ENCODE data around the gene GYG1. TPM values are rescaled to one million over a fixed set of nuclear protein-coding genes. Genes with fewer than 3 reads are reported as not detected.

Gene GYG1
- total RNA-seq, 4 donors from 2014 or later: 19.5 to 67.5 (median 26.0) TPM

- TF ChIP-seq CTCF (IDR thresholded peaks at IDR 0.05) (no peak), EP300 (IDR thresholded peaks at IDR 0.05) (no peak), POLR2A (IDR thresholded peaks at IDR 0.05) (no peak)
- H3K9me3 ChIP-seq: no peaks in the 10 kb centered on the region
- H3K27me3 ChIP-seq: no peaks in the 10 kb centered on the region
- DNase-seq (ENCODE audit: low spot score in 2 of 2): no peak
- H3K27ac ChIP-seq: no peak overlapping the region
- H3K4me1 ChIP-seq: peaks cover 0 to 18% (median 0%) of the 10 kb centered on the region in 4 donors
- no peak overlapping the region for H3K4me3 ChIP-seq
- 90 to 95% methylated on average over 3 of the region's 3 CpGs for WGBS, 2 donors
- H3K36me3 ChIP-seq: peaks cover 0 to 45% (median 0%) of the 10 kb centered on the region in 3 donors
Measured at GRCh38 chr3:149001727-149002126, 10.4 kb downstream of the GYG1 start.

- Histone ChIP-seq H3K27ac (peak overlapping the region in 1 of 4 donors; percentile 35), H3K4me1 (peaks cover 0 to 11% (median 0%) of the 10 kb centered on the region in 4 donors), H3K27me3 (no peaks in the 10 kb centered on the region), H3K4me3 (no peak overlapping the region), H3K36me3 (peaks cover 0 to 52% (median 0%) of the 10 kb centered on the region in 3 donors), H3K9me3 (no peaks in the 10 kb centered on the region)
- no peak for TF ChIP-seq EP300 (IDR thresholded peaks at IDR 0.05)
- TF ChIP-seq CTCF (IDR thresholded peaks at IDR 0.05): no peak
- no peak for TF ChIP-seq POLR2A (IDR thresholded peaks at IDR 0.05)
- 93 to 94% methylated on average over 6 of the region's 6 CpGs for WGBS, 2 donors
- no peak for DNase-seq (ENCODE audit: low spot score in 2 of 2)
Measured at GRCh38 chr3:149003653-149004305, 12.4 kb downstream of the GYG1 start.

GRCh38 chr3:149004622-149005021, 13.3 kb downstream of the GYG1 start:
- H3K27ac ChIP-seq: peak overlapping the region in 1 of 4 donors; percentile 42

GRCh38 chr3:149005416-149005815, 14.1 kb downstream of the GYG1 start:
- 43 to 53% methylated on average over 1 of the region's 1 CpG for WGBS, 2 donors
- H3K4me1 ChIP-seq: peaks cover 0 to 11% (median 0%) of the 10 kb centered on the region in 4 donors
- no peaks in the 10 kb centered on the region for H3K27me3 ChIP-seq
- DNase-seq (ENCODE audit: low spot score in 2 of 2): no peak
- no peaks in the 10 kb centered on the region for H3K9me3 ChIP-seq
- peak overlapping the region in 1 of 4 donors; percentile 42 for H3K27ac ChIP-seq
- H3K36me3 ChIP-seq: peaks cover 0 to 67% (median 0%) of the 10 kb centered on the region in 3 donors
- no peak for TF ChIP-seq POLR2A (IDR thresholded peaks at IDR 0.05)
- no peak for TF ChIP-seq CTCF (IDR thresholded peaks at IDR 0.05)
- TF ChIP-seq EP300 (IDR thresholded peaks at IDR 0.05): no peak
- no peak overlapping the region for H3K4me3 ChIP-seq

More at GRCh38 chr3:149004622-149005021, 13.3 kb downstream of the GYG1 start:
- no peaks in the 10 kb centered on the region for H3K9me3 ChIP-seq
- no peaks in the 10 kb centered on the region for H3K27me3 ChIP-seq
- peaks cover 0 to 59% (median 0%) of the 10 kb centered on the region in 3 donors for H3K36me3 ChIP-seq
- peaks cover 0 to 9% (median 0%) of the 10 kb centered on the region in 4 donors for H3K4me1 ChIP-seq
- 41 to 47% methylated on average over 4 of the region's 4 CpGs for WGBS, 2 donors
- no peak for TF ChIP-seq POLR2A (IDR thresholded peaks at IDR 0.05)
- TF ChIP-seq EP300 (IDR thresholded peaks at IDR 0.05): peak in 1 of 2 donors; percentile 70
- no peak for TF ChIP-seq CTCF (IDR thresholded peaks at IDR 0.05)
- no peak for DNase-seq (ENCODE audit: low spot score in 2 of 2)
- H3K4me3 ChIP-seq: no peak overlapping the region

DNA sequence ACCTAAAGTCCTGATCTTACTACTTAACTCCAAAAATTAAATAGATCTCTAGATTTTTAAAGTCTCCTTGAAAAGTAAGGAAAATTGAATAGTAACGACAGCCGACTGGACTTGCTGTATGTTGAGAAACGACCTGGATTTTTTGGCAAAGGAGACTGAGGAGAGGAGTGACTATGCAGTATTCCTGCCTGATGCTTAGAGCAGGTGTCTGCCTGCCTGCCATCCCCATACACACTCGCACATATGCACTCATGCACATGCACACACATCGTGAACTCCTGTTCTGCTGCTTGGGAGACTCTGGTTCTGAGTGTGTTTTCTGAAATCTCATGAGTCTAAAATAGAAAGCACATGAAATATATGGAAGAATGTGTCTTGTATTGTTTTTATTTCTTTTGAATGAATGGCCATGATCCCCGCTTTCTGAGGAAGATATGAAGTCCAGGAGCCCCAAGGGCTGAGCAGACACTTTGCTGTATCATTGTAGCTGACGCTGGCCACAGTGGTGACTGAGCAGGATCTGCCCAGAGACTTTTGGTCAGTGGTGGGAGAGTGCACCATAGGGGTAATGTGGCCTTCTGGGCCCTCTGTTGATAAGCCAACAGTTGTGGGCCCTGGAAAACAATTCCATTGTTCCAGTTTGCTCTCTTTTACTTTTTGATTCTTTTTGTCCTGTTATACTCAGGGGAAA, 16.4 kb downstream of the GYG1 start:
- no peak for TF ChIP-seq POLR2A (IDR thresholded peaks at IDR 0.05)
- no peak for TF ChIP-seq CTCF (IDR thresholded peaks at IDR 0.05)
- no peak for TF ChIP-seq EP300 (IDR thresholded peaks at IDR 0.05)
- peaks cover 0 to 22% (median 0%) of the 10 kb centered on the region in 4 donors for H3K4me1 ChIP-seq
- WGBS, 2 donors: 94% methylated on average over 7 of the region's 7 CpGs
- H3K4me3 ChIP-seq: no peak overlapping the region
- H3K27ac ChIP-seq: no peak overlapping the region
- DNase-seq (ENCODE audit: low spot score in 2 of 2): no peak
- peaks cover 0 to 65% (median 0%) of the 10 kb centered on the region in 3 donors for H3K36me3 ChIP-seq
- no peaks in the 10 kb centered on the region for H3K9me3 ChIP-seq
- H3K27me3 ChIP-seq: no peaks in the 10 kb centered on the region

Measured in tibial nerve (tissue), 4 donors.